Tibial nerve (tissue), 3 donors: Measurements from ENCODE around the gene C14orf180.

ENCODE experiments used
- EP300 ChIP-seq, 2 donors: sonication (generic); formaldehyde crosslinking; IDR thresholded peaks; one replicate each; pipeline ENCODE4 v1.6.1; 2017; ENCODE audit warnings: antibody characterized with exemption in 2 of 2, mild to moderate bottlenecking in 1 of 2
- POLR2A ChIP-seq, 2 donors: fragments of 450-650 bp; IDR thresholded peaks; one replicate each; pipeline ENCODE4 v1.6.1; 2017; ENCODE audit warnings: antibody characterized with exemption in 2 of 2, mild to moderate bottlenecking in 2 of 2, moderate library complexity in 2 of 2

- no peak for TF ChIP-seq POLR2A (IDR thresholded peaks at IDR 0.05)
- no peak for TF ChIP-seq EP300 (IDR thresholded peaks at IDR 0.05)
Measured at GRCh38 chr14:104638927-104639450, 59.4 kb downstream of the C14orf180 start.
